Measurements from ENCODE around the gene VPS33B.

Gene VPS33B

GRCh38 chr15:90994417-90995311 is 27.7 kb downstream of the VPS33B start, which contains the start of gene PRC1 (continued):
- TF ChIP-seq, protein P1, sequence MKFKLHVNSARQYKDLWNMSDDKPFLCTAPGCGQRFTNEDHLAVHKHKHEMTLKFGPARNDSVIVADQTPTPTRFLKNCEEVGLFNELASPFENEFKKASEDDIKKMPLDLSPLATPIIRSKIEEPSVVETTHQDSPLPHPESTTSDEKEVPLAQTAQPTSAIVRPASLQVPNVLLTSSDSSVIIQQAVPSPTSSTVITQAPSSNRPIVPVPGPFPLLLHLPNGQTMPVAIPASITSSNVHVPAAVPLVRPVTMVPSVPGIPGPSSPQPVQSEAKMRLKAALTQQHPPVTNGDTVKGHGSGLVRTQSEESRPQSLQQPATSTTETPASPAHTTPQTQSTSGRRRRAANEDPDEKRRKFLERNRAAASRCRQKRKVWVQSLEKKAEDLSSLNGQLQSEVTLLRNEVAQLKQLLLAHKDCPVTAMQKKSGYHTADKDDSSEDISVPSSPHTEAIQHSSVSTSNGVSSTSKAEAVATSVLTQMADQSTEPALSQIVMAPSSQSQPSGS (tag by site-specific recombination; IDR thresholded peaks at IDR 0.05; ENCODE audit: low read depth), result peak; percentile 100
- TF ChIP-seq ZNF626 (tag by site-specific recombination; IDR thresholded peaks at IDR 0.05) (no peak), OVOL3 (tag by site-specific recombination; IDR thresholded peaks at IDR 0.05) (0 out of 2 replicates have a peak, but pooled peaks have one; percentile 31), OSR2 (tag by site-specific recombination; IDR thresholded peaks at IDR 0.05) (peak; percentile 87), FEZF1 (tag by site-specific recombination; IDR thresholded peaks at IDR 0.05) (peak; percentile 41; the same call in 1 of the 2 replicates), ZBTB11 (tag by site-specific recombination; conservative IDR thresholded peaks at IDR 0.05; ENCODE audit: low read depth) (peak; percentile 32; the same call in 1 of the 2 replicates), ZNF707 (tag by site-specific recombination; IDR thresholded peaks at IDR 0.05) (no peak), ZNF211 (tag by site-specific recombination; IDR thresholded peaks at IDR 0.05; ENCODE audit: low read depth) (no peak), ZNF423 (tag by site-specific recombination; IDR thresholded peaks at IDR 0.05) (peak; percentile 100), ZNF302 (tag by site-specific recombination; IDR thresholded peaks at IDR 0.05; ENCODE audit: low read depth) (no peak), ZNF585B (tag by site-specific recombination; IDR thresholded peaks at IDR 0.05) (no peak), ZNF658 (tag by site-specific recombination; IDR thresholded peaks at IDR 0.05) (no peak), PRDM10 (tag by site-specific recombination; IDR thresholded peaks at IDR 0.05) (peak; percentile 84), ZNF274 (IDR thresholded peaks at IDR 0.05; ENCODE audit: low read length) (no peak), ZNF274 (tag by site-specific recombination; IDR thresholded peaks at IDR 0.05; ENCODE audit: borderline replicate concordance) (no peak), ZNF335 (tag by site-specific recombination; conservative IDR thresholded peaks at IDR 0.05) (peak; percentile 60; the same call in 1 of the 2 replicates), ZNF777 (tag by site-specific recombination; IDR thresholded peaks at IDR 0.05; ENCODE audit: borderline replicate concordance) (no peak), ZNF174 (tag by site-specific recombination; IDR thresholded peaks at IDR 0.05) (no peak), ZNF654 (tag by site-specific recombination; IDR thresholded peaks at IDR 0.05; ENCODE audit: low read depth) (no peak)
- TF ChIP-seq, protein P2, sequence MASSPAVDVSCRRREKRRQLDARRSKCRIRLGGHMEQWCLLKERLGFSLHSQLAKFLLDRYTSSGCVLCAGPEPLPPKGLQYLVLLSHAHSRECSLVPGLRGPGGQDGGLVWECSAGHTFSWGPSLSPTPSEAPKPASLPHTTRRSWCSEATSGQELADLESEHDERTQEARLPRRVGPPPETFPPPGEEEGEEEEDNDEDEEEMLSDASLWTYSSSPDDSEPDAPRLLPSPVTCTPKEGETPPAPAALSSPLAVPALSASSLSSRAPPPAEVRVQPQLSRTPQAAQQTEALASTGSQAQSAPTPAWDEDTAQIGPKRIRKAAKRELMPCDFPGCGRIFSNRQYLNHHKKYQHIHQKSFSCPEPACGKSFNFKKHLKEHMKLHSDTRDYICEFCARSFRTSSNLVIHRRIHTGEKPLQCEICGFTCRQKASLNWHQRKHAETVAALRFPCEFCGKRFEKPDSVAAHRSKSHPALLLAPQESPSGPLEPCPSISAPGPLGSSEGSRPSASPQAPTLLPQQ (tag by site-specific recombination; IDR thresholded peaks at IDR 0.05), result peak; percentile 77
- TF ChIP-seq, protein P3, sequence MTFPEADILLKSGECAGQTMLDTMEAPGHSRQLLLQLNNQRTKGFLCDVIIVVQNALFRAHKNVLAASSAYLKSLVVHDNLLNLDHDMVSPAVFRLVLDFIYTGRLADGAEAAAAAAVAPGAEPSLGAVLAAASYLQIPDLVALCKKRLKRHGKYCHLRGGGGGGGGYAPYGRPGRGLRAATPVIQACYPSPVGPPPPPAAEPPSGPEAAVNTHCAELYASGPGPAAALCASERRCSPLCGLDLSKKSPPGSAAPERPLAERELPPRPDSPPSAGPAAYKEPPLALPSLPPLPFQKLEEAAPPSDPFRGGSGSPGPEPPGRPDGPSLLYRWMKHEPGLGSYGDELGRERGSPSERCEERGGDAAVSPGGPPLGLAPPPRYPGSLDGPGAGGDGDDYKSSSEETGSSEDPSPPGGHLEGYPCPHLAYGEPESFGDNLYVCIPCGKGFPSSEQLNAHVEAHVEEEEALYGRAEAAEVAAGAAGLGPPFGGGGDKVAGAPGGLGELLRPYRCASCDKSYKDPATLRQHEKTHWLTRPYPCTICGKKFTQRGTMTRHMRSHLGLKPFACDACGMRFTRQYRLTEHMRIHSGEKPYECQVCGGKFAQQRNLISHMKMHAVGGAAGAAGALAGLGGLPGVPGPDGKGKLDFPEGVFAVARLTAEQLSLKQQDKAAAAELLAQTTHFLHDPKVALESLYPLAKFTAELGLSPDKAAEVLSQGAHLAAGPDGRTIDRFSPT (tag by site-specific recombination; IDR thresholded peaks at IDR 0.05), result peak; percentile 92
- TF ChIP-seq, protein P4, sequence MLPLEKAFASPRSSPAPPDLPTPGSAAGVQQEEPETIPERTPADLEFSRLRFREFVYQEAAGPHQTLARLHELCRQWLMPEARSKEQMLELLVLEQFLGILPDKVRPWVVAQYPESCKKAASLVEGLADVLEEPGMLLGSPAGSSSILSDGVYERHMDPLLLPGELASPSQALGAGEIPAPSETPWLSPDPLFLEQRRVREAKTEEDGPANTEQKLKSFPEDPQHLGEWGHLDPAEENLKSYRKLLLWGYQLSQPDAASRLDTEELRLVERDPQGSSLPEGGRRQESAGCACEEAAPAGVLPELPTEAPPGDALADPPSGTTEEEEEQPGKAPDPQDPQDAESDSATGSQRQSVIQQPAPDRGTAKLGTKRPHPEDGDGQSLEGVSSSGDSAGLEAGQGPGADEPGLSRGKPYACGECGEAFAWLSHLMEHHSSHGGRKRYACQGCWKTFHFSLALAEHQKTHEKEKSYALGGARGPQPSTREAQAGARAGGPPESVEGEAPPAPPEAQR (tag by site-specific recombination; IDR thresholded peaks at IDR 0.05), result no peak; the same call in 1 of the 2 replicates
